GM21737 (cell line): ENCODE data around the gene CTNS.

Experiments used
- ATAC-seq: cut with Tn5 transposase; IDR thresholded peaks from one replicate; pipeline ENCODE4 v1.9.1; 2021; ENCODE audit warnings: mild to moderate bottlenecking, moderate library complexity; ENCODE audit not compliant: unreplicated experiment

The CTNS gene

GRCh38 chr17:3622977-3623594 is 13.5 kb upstream of the CTNS start:
- no peak for ATAC-seq

- no peak for ATAC-seq
These were observed 9.5 kb upstream of the CTNS start for GRCh38 chr17:3626831-3627768.

DNA sequence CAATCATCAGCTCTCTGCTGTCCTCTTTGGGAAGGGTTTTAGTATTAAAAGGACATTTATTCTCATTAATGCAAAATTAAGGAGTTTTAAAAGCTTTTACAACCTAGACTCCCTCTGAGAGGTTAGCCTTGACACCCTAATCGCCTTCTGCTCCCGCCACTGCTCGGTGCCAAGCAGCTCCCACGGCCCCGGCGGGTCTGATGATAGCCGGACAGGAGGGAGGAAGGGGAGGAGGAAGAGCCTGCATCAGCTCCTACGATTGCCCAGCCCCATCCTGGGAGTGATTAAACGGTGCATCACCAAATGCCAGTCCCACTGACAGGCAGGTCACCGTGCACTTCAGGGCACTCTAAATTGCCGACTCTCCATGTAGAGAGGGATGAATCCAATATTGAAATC is 8.8 kb upstream of the CTNS start:
- no peak for ATAC-seq

DNA sequence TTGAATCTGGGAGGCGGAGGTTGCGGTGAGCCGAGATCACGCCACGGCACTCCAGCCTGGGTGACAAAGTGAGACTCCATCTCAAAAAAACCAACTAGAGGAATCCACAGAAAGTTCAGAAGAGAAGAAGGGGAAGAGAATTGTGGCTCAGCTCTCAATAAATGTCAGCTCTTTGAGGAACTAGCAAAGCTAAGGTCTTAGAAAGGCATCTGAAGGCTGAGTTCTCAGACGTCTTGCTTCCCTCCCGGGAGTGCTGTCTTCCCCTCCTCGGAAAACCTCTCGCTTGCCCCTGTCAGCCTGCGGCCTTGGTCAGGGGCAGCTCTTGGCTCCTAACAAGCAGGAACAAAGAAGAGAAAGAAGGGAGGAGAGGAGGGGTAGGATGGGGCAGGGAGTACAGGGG is 5.8 kb upstream of the CTNS start:
- ATAC-seq: no peak

DNA sequence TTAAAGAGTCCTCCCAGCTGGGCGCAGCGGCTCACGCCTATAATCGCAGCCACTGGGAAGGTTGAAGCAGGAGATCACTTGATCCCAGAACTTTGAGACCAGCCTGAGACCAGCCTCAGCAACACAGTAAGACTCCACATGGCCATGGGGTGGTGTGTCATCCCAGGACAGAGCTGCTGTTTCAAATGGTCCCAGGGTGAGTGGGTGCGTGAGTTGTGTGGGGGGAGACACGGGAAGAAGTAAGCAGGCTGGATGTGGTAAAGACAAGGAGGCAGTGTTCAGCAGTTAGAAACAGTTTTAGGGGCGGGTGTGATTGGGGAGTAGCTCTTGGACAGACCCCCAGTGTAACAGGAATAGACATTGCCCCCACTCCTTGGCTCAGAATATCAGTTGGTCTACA is 4.3 kb upstream of the CTNS start:
- ATAC-seq: no peak

- no peak for ATAC-seq
These were observed 946 bp upstream of the CTNS start for GRCh38 chr17:3635474-3636153.

DNA sequence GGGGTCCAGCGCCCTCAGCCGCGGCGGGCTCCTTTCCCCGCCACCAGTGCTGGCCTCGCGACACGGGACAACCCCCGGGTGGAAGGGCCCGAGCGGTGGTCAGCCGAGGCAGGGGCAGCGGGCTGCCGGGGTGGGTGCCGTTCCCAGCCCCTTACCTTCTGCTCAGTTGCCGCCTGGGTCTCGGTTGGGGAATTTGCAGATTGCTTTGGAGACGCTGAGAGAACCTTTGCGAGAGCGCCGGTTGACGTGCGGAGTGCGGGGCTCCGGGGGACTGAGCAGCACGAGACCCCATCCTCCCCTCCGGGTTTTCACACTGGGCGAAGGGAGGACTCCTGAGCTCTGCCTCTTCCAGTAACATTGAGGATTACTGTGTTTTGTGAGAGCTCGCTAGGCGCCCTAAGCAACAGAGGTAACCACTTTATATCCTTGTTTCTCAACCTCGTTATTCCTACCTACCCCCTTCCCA is 381 bp downstream of the CTNS start:
- peak; percentile 13 for ATAC-seq

GRCh38 chr17:3639981-3640596 is 3.5 kb downstream of the CTNS start:
- no peak for ATAC-seq

DNA sequence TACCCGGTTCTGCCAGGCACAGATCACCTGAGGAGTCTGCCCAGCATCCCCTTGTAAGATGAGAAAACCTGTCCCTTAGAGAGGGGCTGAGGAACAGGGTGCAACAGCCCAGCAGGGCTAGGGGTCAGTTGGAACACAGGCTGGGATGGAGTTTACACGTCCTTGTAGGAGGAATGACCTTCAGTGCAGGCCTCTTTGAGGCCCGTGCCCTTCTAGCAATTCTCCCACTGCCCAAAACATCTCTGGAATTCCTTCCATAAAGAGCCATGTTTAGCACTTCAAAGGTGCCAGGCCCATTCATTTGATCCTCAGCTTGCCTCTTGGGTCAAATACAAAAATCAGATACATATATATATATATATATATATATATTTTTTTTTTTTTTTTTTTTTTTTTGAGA is 4.5 kb downstream of the CTNS start:
- ATAC-seq: no peak

GRCh38 chr17:3641717-3642486 is 5.3 kb downstream of the CTNS start:
- no peak for ATAC-seq

- ATAC-seq: no peak
These were observed 7.4 kb downstream of the CTNS start for GRCh38 chr17:3643889-3644349.

DNA sequence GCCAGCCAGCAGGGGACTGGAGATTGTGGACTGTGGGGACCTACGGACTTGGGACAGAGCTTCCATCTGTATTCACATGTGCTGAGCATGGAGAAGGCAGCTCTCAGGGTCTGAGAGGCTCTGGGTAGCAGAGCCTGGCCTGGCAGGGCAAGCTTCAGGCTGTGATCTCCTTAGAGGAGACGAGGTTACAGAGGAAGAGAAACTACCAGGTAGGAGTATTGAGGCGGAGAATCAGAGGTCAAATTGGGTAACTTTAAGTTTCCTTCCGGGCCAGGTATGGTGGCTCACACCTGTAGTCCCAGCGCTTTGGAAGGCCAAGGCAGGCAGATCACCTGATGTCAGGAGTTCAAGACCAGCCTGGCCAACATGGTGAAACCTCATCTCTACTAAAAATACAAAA is 8.8 kb downstream of the CTNS start:
- no peak for ATAC-seq

- no peak for ATAC-seq
These were observed 10.7 kb downstream of the CTNS start for GRCh38 chr17:3647251-3647650.

GRCh38 chr17:3647769-3648555 is 11.4 kb downstream of the CTNS start:
- no peak for ATAC-seq

- no peak for ATAC-seq
These were observed 19.2 kb downstream of the CTNS start for GRCh38 chr17:3655766-3656165.

GRCh38 chr17:3656353-3656752 is 19.8 kb downstream of the CTNS start:
- no peak for ATAC-seq

GRCh38 chr17:3656755-3657587 is 20.4 kb downstream of the CTNS start:
- no peak for ATAC-seq

DNA sequence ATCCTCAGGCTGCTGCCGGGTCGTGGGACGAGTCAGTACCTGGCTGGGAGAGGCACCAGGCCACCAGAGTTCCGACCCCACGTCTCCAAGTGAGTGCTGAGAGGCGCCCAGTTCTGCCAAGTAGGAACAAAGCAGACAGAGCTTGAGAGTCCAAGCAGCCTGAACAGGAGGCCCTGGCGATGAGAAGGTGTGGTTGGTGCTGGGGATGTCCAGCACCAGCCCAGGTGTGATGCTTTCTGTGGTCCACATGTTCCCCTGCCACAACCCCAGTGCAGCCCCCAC is 21.0 kb downstream of the CTNS start:
- no peak for ATAC-seq
